A673 (cell line): ENCODE data around the gene OLIG2. TPM values are rescaled to one million over a fixed set of nuclear protein-coding genes. Genes with fewer than 3 reads are reported as not detected.

Source experiments
- BruUV-seq: library from RNA; stranded (reverse); fragments of 400-500 nt; replicated peaks from 2 replicates; lab custom pipeline; 2021; lab: Mats Ljungman, UMichigan
- CTCF ChIA-PET: fragments of 300-600 bp; sonication (Branson Sonifier 250); formaldehyde crosslinking; loops from one replicate; lab custom pipeline; 2022; ENCODE audit warnings: antibody characterized with exemption; lab: Charles Lee
- POLR2A ChIA-PET: fragments of 300-600 bp; sonication (Branson Sonifier 250); formaldehyde crosslinking; loops from one replicate; lab custom pipeline; 2022; ENCODE audit warnings: antibody characterized with exemption; ENCODE audit not compliant: low non-redundant PET; lab: Charles Lee
- DNase-seq: peaks from one replicate; pipeline ENCODE4 v3.0.0-alpha.2; 2015; ENCODE audit warnings: low spot score
- H3K27ac ChIP-seq: fragments of 200-600 bp; sonication (generic); 2 replicates; pipeline ENCODE4 v1.5.1; 2016; ENCODE audit warnings: mixed run types, low read depth, mild to moderate bottlenecking, mixed read lengths, antibody characterized with exemption, low read length; ENCODE audit not compliant: poor library complexity, severe bottlenecking
- H3K27me3 ChIP-seq: fragments of 200-600 bp; sonication (generic); replicated peaks from 2 replicates; pipeline ENCODE4 v1.6.1; 2017; ENCODE audit warnings: mixed run types, low read depth, mild to moderate bottlenecking, mixed read lengths, antibody characterized with exemption, low read length; ENCODE audit not compliant: insufficient read depth, poor library complexity
- H3K36me3 ChIP-seq: fragments of 200-600 bp; sonication (generic); 2 replicates; pipeline ENCODE4 v1.6.1; 2016; ENCODE audit warnings: mixed run types, mild to moderate bottlenecking, mixed read lengths, antibody characterized with exemption, low read length; ENCODE audit not compliant: insufficient read depth, poor library complexity, severe bottlenecking
- H3K4me1 ChIP-seq: fragments of 200-600 bp; sonication (generic); 2 replicates; pipeline ENCODE4 v1.6.1; 2017; ENCODE audit warnings: mixed run types, mild to moderate bottlenecking, mixed read lengths, antibody characterized with exemption, low read length; ENCODE audit not compliant: insufficient read depth, poor library complexity, severe bottlenecking
- H3K4me3 ChIP-seq: fragments of 200-600 bp; sonication (generic); 2 replicates; pipeline ENCODE4 v1.5.1; 2016; ENCODE audit warnings: low read depth, mixed run types, mild to moderate bottlenecking, mixed read lengths, low read length; ENCODE audit not compliant: poor library complexity, severe bottlenecking
- H3K9me3 ChIP-seq: fragments of 200-600 bp; sonication (generic); 2 replicates; pipeline ENCODE4 v1.6.1; 2016; ENCODE audit warnings: mixed run types, low read depth, mild to moderate bottlenecking, mixed read lengths, antibody characterized with exemption, low read length; ENCODE audit not compliant: poor library complexity, severe bottlenecking
- CTCF ChIP-seq: fragments of 300-800, 200-600 bp; sonication (generic); conservative IDR thresholded peaks from 2 replicates; pipeline ENCODE4 v1.5.1; 2017; ENCODE audit warnings: low read depth, mild to moderate bottlenecking, antibody characterized with exemption, low read length, moderate library complexity, mixed read lengths
- EZH2 ChIP-seq: fragments of 200-600 bp; sonication (generic); IDR thresholded peaks from 2 replicates; pipeline ENCODE4 v1.6.1; 2017; ENCODE audit warnings: borderline replicate concordance, low read depth, mild to moderate bottlenecking, mixed read lengths, antibody characterized with exemption, low read length; ENCODE audit not compliant: poor library complexity, severe bottlenecking
- intact Hi-C: fragments of 100-400 bp; cut with micrococcal nuclease; formaldehyde crosslinking; loops from one replicate; pipeline ENCODE4 v1.10.0; 2022; ENCODE audit not compliant: unreplicated experiment
- total RNA-seq: library from RNA; stranded (reverse); gene quantifications from 2 replicates; pipeline ENCODE4 v1.2.3, GENCODE V29; 2021

OLIG2 gene
- total RNA-seq, 1 experiment from 2014 or later, result not detected

- DNase-seq, result no peak
- Histone ChIP-seq H3K36me3 (no peaks in the 10 kb centered on the region), H3K4me3 (no peak overlapping the region), H3K9me3 (no peaks in the 10 kb centered on the region), H3K27ac (no peak overlapping the region), H3K4me1 (no peaks in the 10 kb centered on the region), H3K27me3 (peaks cover 87% of the 10 kb centered on the region)
- CTCF ChIA-PET, result no interaction called here
- POLR2A ChIA-PET, result no interaction called here
- BruUV-seq, result no TSS peak
- TF ChIP-seq CTCF (no peak), EZH2 (no peak)
- intact Hi-C loops, result no loop called here
Observed at GRCh38 chr21:33036430-33037162, 10.9 kb downstream of the OLIG2 start.

- Histone ChIP-seq H3K9me3 (no peaks in the 10 kb centered on the region), H3K4me3 (no peak overlapping the region), H3K36me3 (no peaks in the 10 kb centered on the region), H3K4me1 (no peaks in the 10 kb centered on the region), H3K27me3 (peaks cover 87% of the 10 kb centered on the region), H3K27ac (no peak overlapping the region)
- no TSS peak for BruUV-seq
- intact Hi-C loops, result no loop called here
- ChIA-PET CTCF (no interaction called here), POLR2A (no interaction called here)
- no peak for TF ChIP-seq CTCF
- TF ChIP-seq EZH2, result no peak
- no peak for DNase-seq
Observed at GRCh38 chr21:33037501-33037900, 11.8 kb downstream of the OLIG2 start.

- Histone ChIP-seq H3K4me1 (no peaks in the 10 kb centered on the region), H3K36me3 (no peaks in the 10 kb centered on the region), H3K27me3 (peaks cover 87% of the 10 kb centered on the region), H3K4me3 (no peak overlapping the region), H3K9me3 (no peaks in the 10 kb centered on the region), H3K27ac (no peak overlapping the region)
- ChIA-PET POLR2A (no interaction called here), CTCF (no interaction called here)
- intact Hi-C loops, result no loop called here
- BruUV-seq, result no TSS peak
- TF ChIP-seq CTCF (no peak), EZH2 (no peak)
- DNase-seq, result no peak
Observed at GRCh38 chr21:33039536-33039935, 13.8 kb downstream of the OLIG2 start.
